PC-3 (cell line): ENCODE results near the gene PAPOLB. TPM values are rescaled to one million over a fixed set of nuclear protein-coding genes. Genes with fewer than 3 reads are reported as not detected.

Experiments used
- ATAC-seq: fragments of 200-7000 bp; cut with Tn5 transposase; 2 replicates; pipeline ENCODE4 v1.9.1; 2020; ENCODE audit warnings: mild to moderate bottlenecking, moderate library complexity
- BruUV-seq: library from RNA; stranded (reverse); fragments of 400-500 nt; replicated peaks from 2 replicates; lab custom pipeline; 2021; lab: Mats Ljungman, UMichigan
- CTCF ChIA-PET: fragments of 300-600 bp; sonication (Branson Sonifier 250); formaldehyde crosslinking; loops from one replicate; lab custom pipeline; 2022; ENCODE audit warnings: antibody characterized with exemption; lab: Charles Lee
- POLR2A ChIA-PET: fragments of 300-600 bp; sonication (Branson Sonifier 250); formaldehyde crosslinking; loops from one replicate; lab custom pipeline; 2022; ENCODE audit warnings: antibody characterized with exemption; ENCODE audit not compliant: unreplicated experiment; lab: Charles Lee
- DNase-seq: peaks from one replicate; pipeline ENCODE4 v3.0.0-alpha.2; 2015
- H2AFZ ChIP-seq: fragments of 300-600 bp; sonication (generic); 2 replicates; pipeline ENCODE4 v1.6.0; 2016; ENCODE audit warnings: antibody characterized with exemption, low read length
- H3F3A ChIP-seq: fragments of 300-600 bp; sonication (generic); one replicate; pipeline ENCODE4 v1.6.0; 2017; ENCODE audit warnings: antibody characterized with exemption, low read length, control low read depth, mild to moderate bottlenecking; ENCODE audit not compliant: unreplicated experiment
- H3K27ac ChIP-seq: fragments of 300-600 bp; sonication (generic); 2 replicates; pipeline ENCODE4 v1.5.1; 2016; ENCODE audit warnings: mild to moderate bottlenecking, low read length
- H3K27me3 ChIP-seq: fragments of 300-600 bp; sonication (generic); 2 replicates; pipeline ENCODE4 v1.6.1; 2016; ENCODE audit warnings: low read length, mixed read lengths
- H3K36me3 ChIP-seq: fragments of 300-600 bp; sonication (generic); 2 replicates; pipeline ENCODE4 v1.6.1; 2016; ENCODE audit warnings: low read depth, mixed run types, low read length, mixed read lengths
- H3K4me1 ChIP-seq: fragments of 300-600 bp; sonication (generic); 2 replicates; pipeline ENCODE4 v1.5.1; 2016; ENCODE audit warnings: low read length; ENCODE audit not compliant: insufficient read depth
- H3K4me2 ChIP-seq: fragments of 300-600 bp; sonication (generic); 2 replicates; pipeline ENCODE4 v1.6.0; 2016; ENCODE audit warnings: low read length
- H3K4me3 ChIP-seq: fragments of 300-600 bp; sonication (generic); 2 replicates; pipeline ENCODE4 v1.5.1; 2016; ENCODE audit warnings: mild to moderate bottlenecking, low read length, mixed read lengths
- H3K79me2 ChIP-seq: fragments of 300-600 bp; sonication (generic); 2 replicates; pipeline ENCODE4 v1.6.1; 2017; ENCODE audit warnings: low read length, mixed read lengths
- H3K9ac ChIP-seq: fragments of 300-600 bp; sonication (generic); 2 replicates; pipeline ENCODE4 v1.6.0; 2016; ENCODE audit warnings: mild to moderate bottlenecking, low read length
- H3K9me2 ChIP-seq: fragments of 300-600 bp; sonication (generic); replicated peaks from 2 replicates; pipeline ENCODE4 v1.6.1; 2016; ENCODE audit warnings: mixed run types, low read length, mixed read lengths
- H3K9me3 ChIP-seq: fragments of 300-600 bp; sonication (generic); 2 replicates; pipeline ENCODE4 v1.6.1; 2016; ENCODE audit warnings: low read length, mixed read lengths
- H4K20me1 ChIP-seq: fragments of 300-600 bp; sonication (generic); 2 replicates; pipeline ENCODE4 v1.6.1; 2016; ENCODE audit warnings: low read length, mixed read lengths
- CTCF ChIP-seq: fragments of 300-600 bp; sonication (generic); conservative IDR thresholded peaks from 2 replicates; pipeline ENCODE4 v1.5.1; 2017; ENCODE audit warnings: antibody characterized with exemption, low read depth, mild to moderate bottlenecking, low read length
- EZH2 ChIP-seq: fragments of 300-600 bp; sonication (generic); IDR thresholded peaks from one replicate; pipeline ENCODE4 v1.6.1; 2017; ENCODE audit warnings: antibody characterized with exemption, mild to moderate bottlenecking, low read length; ENCODE audit not compliant: unreplicated experiment
- EZH2phosphoT487 ChIP-seq: fragments of 300-600 bp; sonication (generic); IDR thresholded peaks from 2 replicates; pipeline ENCODE4 v1.6.1; 2018; ENCODE audit warnings: mild to moderate bottlenecking, antibody characterized with exemption, low read length, borderline replicate concordance
- intact Hi-C: fragments of 100-400 bp; cut with micrococcal nuclease; formaldehyde crosslinking; loops from 2 replicates; pipeline ENCODE4 v1.9.0; 2023
- total RNA-seq: library from RNA; depleted of rRNA; stranded (reverse); fragments of >200 nt; gene quantifications from 2 replicates; pipeline ENCODE4 v1.2.3, GENCODE V29; 2014

The PAPOLB gene
- total RNA-seq, 1 experiment from 2014 or later = 0.29 TPM

- Histone ChIP-seq H4K20me1 (no peaks in the 10 kb centered on the region), H3F3A (no peaks in the 10 kb centered on the region), H3K9me3 (no peaks in the 10 kb centered on the region), H3K36me3 (no peaks in the 10 kb centered on the region), H3K4me3 (no peak overlapping the region), H3K27ac (no peak overlapping the region), H3K9me2 (no peaks in the 10 kb centered on the region), H3K4me1 (no peaks in the 10 kb centered on the region), H3K9ac (no peak overlapping the region), H3K27me3 (no peaks in the 10 kb centered on the region), H3K79me2 (no peaks in the 10 kb centered on the region), H3K4me2 (no peak overlapping the region), H2AFZ (no peak overlapping the region)
- TF ChIP-seq CTCF (no peak), EZH2phosphoT487 (no peak), EZH2 (no peak)
- no TSS peak for BruUV-seq
- DNase-seq (no peak), ATAC-seq (no peak)
- intact Hi-C loops = no loop called here
- ChIA-PET CTCF (no interaction called here), POLR2A (no interaction called here)
Observed at GRCh38 chr7:4838626-4839334, 23.1 kb downstream of the PAPOLB start.

DNA sequence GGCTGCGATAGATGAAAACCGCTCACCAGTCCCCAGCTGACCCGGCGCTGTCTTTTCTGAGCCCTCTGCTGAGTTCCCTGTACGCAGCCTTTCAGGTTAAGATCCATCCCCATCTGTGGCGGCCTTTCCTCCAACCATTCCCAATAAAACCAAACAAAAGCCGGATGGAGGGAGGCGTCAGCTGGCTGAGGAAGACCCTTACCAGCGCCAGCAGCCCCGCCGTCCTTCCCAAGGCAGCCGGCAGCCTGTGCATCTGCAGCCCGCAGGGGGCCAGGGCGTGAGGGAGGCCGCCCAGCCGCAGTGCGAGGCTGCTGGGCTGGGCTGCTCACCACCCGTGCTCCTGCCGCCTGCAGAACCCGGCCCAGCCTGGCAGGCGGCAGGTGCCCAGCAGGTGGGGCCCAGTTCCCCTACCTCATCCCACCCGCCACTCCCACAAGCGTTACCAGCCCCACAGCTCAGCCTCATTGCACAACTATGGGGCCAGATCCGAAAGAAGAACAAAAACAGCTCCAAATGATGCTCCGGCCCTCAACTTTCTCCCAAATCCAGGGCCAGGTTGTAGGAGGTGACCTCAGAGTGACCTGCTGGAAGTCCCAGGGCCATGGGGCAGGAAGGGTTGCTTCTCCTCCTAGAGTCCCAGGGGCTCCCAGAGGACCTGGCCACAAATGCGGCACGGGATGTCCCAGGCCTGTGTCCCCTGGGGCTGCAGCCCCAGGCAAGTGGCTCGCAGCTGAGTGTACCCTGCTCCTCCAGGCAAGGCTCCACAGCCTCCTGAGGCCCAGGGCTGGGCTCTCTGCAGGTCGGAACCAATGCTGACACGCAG lies 23.8 kb downstream of the PAPOLB start:
- no peaks in the 10 kb centered on the region for H3K36me3 ChIP-seq
- no peak overlapping the region for H3K4me3 ChIP-seq
- no peak for ATAC-seq
- ChIA-PET POLR2A (no interaction called here), CTCF (no interaction called here)
- H3K9me3 ChIP-seq = no peaks in the 10 kb centered on the region
- H3K79me2 ChIP-seq = no peaks in the 10 kb centered on the region
- no peak overlapping the region for H3K9ac ChIP-seq
- no peak overlapping the region for H3K4me2 ChIP-seq
- no TSS peak for BruUV-seq
- intact Hi-C loops = no loop called here
- no peaks in the 10 kb centered on the region for H3K9me2 ChIP-seq
- no peaks in the 10 kb centered on the region for H3F3A ChIP-seq
- H4K20me1 ChIP-seq = no peaks in the 10 kb centered on the region
- no peaks in the 10 kb centered on the region for H3K27me3 ChIP-seq
- no peak for DNase-seq
- no peak overlapping the region for H3K27ac ChIP-seq
- no peak overlapping the region for H2AFZ ChIP-seq
- no peaks in the 10 kb centered on the region for H3K4me1 ChIP-seq
- no peak for TF ChIP-seq CTCF
- no peak for TF ChIP-seq EZH2phosphoT487
- no peak for TF ChIP-seq EZH2
